GM12878 (cell line): ENCODE measurements around the gene CFAP161. TPM values are rescaled to one million over a fixed set of nuclear protein-coding genes. Genes with fewer than 3 reads are reported as not detected.

ENCODE experiments used
- ATAC-seq: fragments of 200-7000 bp; cut with Tn5 transposase; 3 replicates; pipeline ENCODE4 v1.9.1; 2020; ENCODE audit warnings: mild to moderate bottlenecking, moderate library complexity
- BruUV-seq: library from RNA; stranded (reverse); fragments of 400-500 nt; replicated peaks from 2 replicates; lab custom pipeline; 2021; lab: Mats Ljungman, UMichigan
- CTCF ChIA-PET: fragments of 300-600 bp; sonication (Branson Sonifier 250); formaldehyde crosslinking; extraction: SDS; loops from one replicate; lab custom pipeline; 2021; ENCODE audit warnings: inconsistent platforms; lab: Yijun Ruan, JAX
- POLR2A ChIA-PET: fragments of 350-600 bp; formaldehyde crosslinking; extraction: SDS; loops from one replicate; lab custom pipeline; 2021; ENCODE audit warnings: inconsistent platforms; lab: Charles Lee
- RAD21 ChIA-PET: fragments of 300-600 bp; sonication (Branson Sonifier 250); formaldehyde crosslinking; loops from one replicate; lab custom pipeline; 2023; ENCODE audit warnings: antibody characterized with exemption; ENCODE audit not compliant: unreplicated experiment; lab: Charles Lee
- SMC1A ChIA-PET: fragments of 300-600 bp; sonication (Branson Sonifier 250); formaldehyde crosslinking; loops from one replicate; lab custom pipeline; 2023; ENCODE audit not compliant: unreplicated experiment, uncharacterized antibody; lab: Charles Lee
- DNase-seq: peaks from one replicate; pipeline ENCODE4 v3.0.0-alpha.2; 2011; ENCODE audit warnings: low read depth, low spot score
- FAIRE-seq: peaks from 3 replicates; lab custom pipeline; 2011; peaks lifted over from hg19 to GRCh38; lab: Jason Lieb, UNC
- H2AFZ ChIP-seq: 2 replicates; pipeline ENCODE4 v1.6.0; 2011; ENCODE audit warnings: low read depth, low read length, control low read depth; ENCODE audit not compliant: control insufficient read depth
- H3K27ac ChIP-seq: 2 replicates; pipeline ENCODE4 v1.5.1; 2011; ENCODE audit warnings: control low read depth; ENCODE audit not compliant: control insufficient read depth, insufficient read depth
- H3K27me3 ChIP-seq, 2 experiments: replicated peaks in 1 of 2; 2 replicates each; pipeline versions ENCODE4 v1.6.0 to v1.6.1; 2011; ENCODE audit warnings: low read length in 1 of 2; ENCODE audit not compliant: control insufficient read depth in 2 of 2, insufficient read depth in 2 of 2
- H3K36me3 ChIP-seq, 2 experiments: 2 replicates each; pipeline ENCODE4 v1.5.1; 2011; ENCODE audit warnings: low read length in 1 of 2; ENCODE audit not compliant: control insufficient read depth in 2 of 2, insufficient read depth in 2 of 2
- H3K4me1 ChIP-seq: 2 replicates; pipeline ENCODE4 v1.6.1; 2011; ENCODE audit warnings: mild to moderate bottlenecking, low read length, moderate library complexity, mixed read lengths; ENCODE audit not compliant: control insufficient read depth, insufficient read depth
- H3K4me2 ChIP-seq: 2 replicates; pipeline ENCODE4 v1.6.0; 2011; ENCODE audit warnings: control low read depth; ENCODE audit not compliant: control insufficient read depth, insufficient read depth
- H3K4me3 ChIP-seq: fragments of 200-600 bp; sonication (generic); 2 replicates; pipeline ENCODE4 v1.5.1; 2016
- H3K79me2 ChIP-seq: 2 replicates; pipeline ENCODE4 v1.6.0; 2011; ENCODE audit warnings: low read length; ENCODE audit not compliant: control insufficient read depth, insufficient read depth
- H3K9ac ChIP-seq: 2 replicates; pipeline ENCODE4 v1.8.0; 2011; ENCODE audit warnings: low read length, control low read depth, mixed read lengths; ENCODE audit not compliant: control insufficient read depth, insufficient read depth
- H3K9me3 ChIP-seq: replicated peaks from 3 replicates; pipeline ENCODE4 v1.5.1; 2011; ENCODE audit warnings: mild to moderate bottlenecking, low read length; ENCODE audit not compliant: control insufficient read depth, insufficient read depth
- H4K20me1 ChIP-seq: 2 replicates; pipeline ENCODE4 v1.6.0; 2011; ENCODE audit not compliant: control insufficient read depth, insufficient read depth
- CTCF ChIP-seq, 3 experiments: IDR thresholded peaks in 2 of 3; conservative IDR thresholded peaks in 1 of 3; 2 replicates each; pipeline ENCODE4 v1.5.1; 2011; ENCODE audit warnings: low read depth in 3 of 3, low read length in 3 of 3, mild to moderate bottlenecking in 3 of 3, control low read depth in 2 of 3, moderate library complexity in 2 of 3, inconsistent platforms in 1 of 3, mixed read lengths in 1 of 3; ENCODE audit not compliant: control insufficient read depth in 2 of 3, insufficient read depth in 1 of 3; ENCODE audit errors: extremely low read depth in 1 of 3
- HDAC6 ChIP-seq: fragments of 200-600 bp; sonication (generic); IDR thresholded peaks from one replicate; pipeline ENCODE4 v1.8.0; 2017; ENCODE audit warnings: antibody characterized with exemption; ENCODE audit not compliant: unreplicated experiment
- IRF3 ChIP-seq: fragments of 450-650 bp; IDR thresholded peaks from 2 replicates; pipeline ENCODE4 v1.6.1; 2014; ENCODE audit warnings: mild to moderate bottlenecking
- IRF5 ChIP-seq: fragments of 450-650 bp; IDR thresholded peaks from 2 replicates; pipeline ENCODE4 v1.6.1; 2017; ENCODE audit warnings: borderline replicate concordance
- MYB ChIP-seq: fragments of 150-350 bp; IDR thresholded peaks from 2 replicates; pipeline ENCODE4 v1.6.1; 2014; ENCODE audit warnings: mild to moderate bottlenecking, low read depth, low read length, borderline replicate concordance
- NFYA ChIP-seq: IDR thresholded peaks from 2 replicates; pipeline ENCODE4 v1.6.1; 2011; ENCODE audit warnings: low read depth, mild to moderate bottlenecking, low read length, improper control_type of control experiment, borderline replicate concordance
- PAX5 ChIP-seq: IDR thresholded peaks from 2 replicates; pipeline ENCODE4 v1.6.1; 2011; ENCODE audit warnings: low read depth, low read length, borderline replicate concordance
- PAX8 ChIP-seq: fragments of 450-650 bp; IDR thresholded peaks from 2 replicates; pipeline ENCODE4 v1.6.1; 2017; ENCODE audit warnings: mild to moderate bottlenecking, moderate library complexity
- PML ChIP-seq: IDR thresholded peaks from 2 replicates; pipeline ENCODE4 v1.6.1; 2012; ENCODE audit warnings: low read length, inconsistent platforms
- RELA ChIP-seq: fragments of 450-650 bp; IDR thresholded peaks from 2 replicates; pipeline ENCODE4 v1.8.0; 2014; ENCODE audit warnings: borderline replicate concordance; ENCODE audit not compliant: partially characterized antibody
- SKIL ChIP-seq: fragments of 450-650 bp; IDR thresholded peaks from 2 replicates; pipeline ENCODE4 v1.6.1; 2017; ENCODE audit warnings: mild to moderate bottlenecking, low read depth, inconsistent platforms; ENCODE audit not compliant: poor library complexity, severe bottlenecking
- SUZ12 ChIP-seq: fragments of 200-600 bp; sonication (generic); IDR thresholded peaks from one replicate; pipeline ENCODE4 v1.6.1; 2018; ENCODE audit warnings: antibody characterized with exemption, mild to moderate bottlenecking; ENCODE audit not compliant: unreplicated experiment
- TBL1XR1 ChIP-seq: IDR thresholded peaks from 2 replicates; pipeline ENCODE4 v1.6.1; 2012; ENCODE audit warnings: low read depth, low read length, improper control_type of control experiment
- TCF12 ChIP-seq: IDR thresholded peaks from 2 replicates; pipeline ENCODE4 v1.6.1; 2011; ENCODE audit warnings: low read depth, mild to moderate bottlenecking, low read length
- TCF7 ChIP-seq: IDR thresholded peaks from 2 replicates; pipeline ENCODE4 v1.6.1; 2014; ENCODE audit warnings: antibody characterized with exemption, borderline replicate concordance
- WGBS: methylation state at CpG from one replicate; pipeline ENCODE4 v1.1.6; 2016; ENCODE audit warnings: low lambda C conversion rate; ENCODE audit not compliant: insufficient replicate concordance, insufficient coverage; ENCODE audit errors: missing lambda C conversion rate; 5-methylcytosine and 5-hydroxymethylcytosine counted together
- in situ Hi-C: fragments of 300-500 bp; cut with MboI; formaldehyde crosslinking; loops from 9 replicates; pipeline ENCODE4 v1.14.3; 2018; ENCODE audit warnings: mixed read lengths
- intact Hi-C: fragments of 100-400 bp; cut with micrococcal nuclease; formaldehyde crosslinking; loops from one replicate; pipeline ENCODE4 v1.14.2; 2022; ENCODE audit not compliant: unreplicated experiment
- polyA plus RNA-seq, 11 experiments: library from polyadenylated mRNA; depleted of rRNA in 4 of 11; unstranded in 6 of 11; stranded (reverse) in 5 of 11; fragments of >200 nt; fragmentation: Nextera tagmentation in 4 of 11; fragmentation: Illumina TruSeq in 1 of 11; extraction: Ambion mirVana in 4 of 11; extraction: Trizol in 1 of 11; gene quantifications; 1 replicate in 1 of 11; 2 replicates in 10 of 11; pipeline versions ENCODE4 v1.2.1 to v1.2.3, GENCODE V29; 2011 to 2016; ENCODE audit warnings: inconsistent platforms in 2 of 11, missing spikeins in 2 of 11, low read depth in 1 of 11
- total RNA-seq, 4 experiments: library from RNA; depleted of rRNA in 3 of 4; stranded (reverse); fragments of >200 nt in 3 of 4; fragmentation: Illumina TruSeq in 1 of 4; extraction: Trizol in 1 of 4; gene quantifications; 2 replicates each; pipeline versions ENCODE4 v1.2.1 to v1.2.3, GENCODE V29; 2013 to 2021

The CFAP161 gene
- total and polyA plus RNA-seq, 10 of the 15 experiments (the other 5 are each of a cell fraction or from before 2014, with no cell fraction given), result 0.31 TPM; not detected in 9

- no peak overlapping the region for H3K27ac ChIP-seq
- no peak for DNase-seq
- no peaks in the 10 kb centered on the region for H3K36me3 ChIP-seq
- CTCF ChIA-PET, result interaction anchor here (0.8 to 19.0 kb wide), 8 partner anchors 8 to 295 kb away, joined by 3 to 438 read pairs (median 3); no protein-coding TSS in a partner anchor
- H3K4me3 ChIP-seq, result no peak overlapping the region
- H3K27me3 ChIP-seq, result peaks cover 0 to 4% of the 10 kb centered on the region in 2 experiments; a peak in 3 of 4 replicates
- no peak for ATAC-seq
- no peaks in the 10 kb centered on the region for H4K20me1 ChIP-seq
- no peaks in the 10 kb centered on the region for H3K9me3 ChIP-seq
- FAIRE-seq, result no peak
- POLR2A ChIA-PET, result no interaction called here
- no peaks in the 10 kb centered on the region for H3K4me1 ChIP-seq
- no peak overlapping the region for H2AFZ ChIP-seq
- no TSS peak for BruUV-seq
- intact Hi-C loops (no loop called here), in situ Hi-C loops (loop anchor here (10.0 kb wide), 1 partner anchor 649 kb away; no protein-coding TSS in a partner anchor)
- SMC1A ChIA-PET, result interaction anchor here (0.7 to 1.8 kb wide), 6 partner anchors 44 to 163 kb away, joined by 3 to 18 read pairs (median 6); no protein-coding TSS in a partner anchor
- H3K9ac ChIP-seq, result no peak overlapping the region
- TF ChIP-seq SKIL, result no peak
- TF ChIP-seq TCF7, result no peak
- no peak for TF ChIP-seq TBL1XR1
- TF ChIP-seq PAX5, result no peak
- TF ChIP-seq SUZ12, result no peak
- TF ChIP-seq TCF12, result no peak
- TF ChIP-seq RELA, result no peak
- TF ChIP-seq NFYA, result no peak
- no peak for TF ChIP-seq PML
- TF ChIP-seq IRF5, result no peak
- no peak for TF ChIP-seq PAX8
- no peak for TF ChIP-seq IRF3
- TF ChIP-seq MYB, result no peak
- TF ChIP-seq CTCF (IDR thresholded peaks at IDR 0.05 in 2 of 3, conservative IDR thresholded peaks at IDR 0.05 in 1 of 3; ENCODE audit: control insufficient read depth in 2 of 3, extremely low read depth in 1 of 3, insufficient read depth in 1 of 3, low read depth in 3 of 3, low read length in 3 of 3), result no peak
- TF ChIP-seq HDAC6, result no peak
- H3K79me2 ChIP-seq, result no peaks in the 10 kb centered on the region
- H3K4me2 ChIP-seq, result no peak overlapping the region
- RAD21 ChIA-PET, result interaction anchor here (0.6 to 10.1 kb wide), 4 partner anchors 100 to 233 kb away, joined by 3 to 130 read pairs (median 4); no protein-coding TSS in a partner anchor
- WGBS, result 85% methylated on average over 1 of the region's 1 CpG
Measured at GRCh38 chr15:81103857-81104256, 30.2 kb upstream of the CFAP161 start.
